HCT116 (cell line): ENCODE data around the gene URM1.

Experiments
- CTCF ChIP-seq, 3 experiments: fragments of 200-600 bp in 1 of 3; sonication (generic) in 1 of 3; IDR thresholded peaks in 2 of 3; conservative IDR thresholded peaks in 1 of 3; 2 replicates each; pipeline ENCODE4 v1.5.1; 2012 to 2017; ENCODE audit warnings: low read depth in 2 of 3, low read length in 2 of 3, antibody characterized with exemption in 1 of 3, borderline replicate concordance in 1 of 3, control low read depth in 1 of 3, mild to moderate bottlenecking in 1 of 3, mixed read lengths in 1 of 3, mixed run types in 1 of 3, moderate library complexity in 1 of 3; ENCODE audit not compliant: insufficient read depth in 1 of 3
- EZH2phosphoT487 ChIP-seq: fragments of 200-600 bp; IDR thresholded peaks from 2 replicates; pipeline ENCODE4 v1.6.1; 2018; ENCODE audit warnings: antibody characterized with exemption, borderline replicate concordance
- MAX ChIP-seq: IDR thresholded peaks from 2 replicates; pipeline ENCODE4 v1.6.1; 2012
- SIN3A ChIP-seq: IDR thresholded peaks from 2 replicates; pipeline ENCODE4 v1.6.1; 2012; ENCODE audit warnings: low read depth
- SP1 ChIP-seq: IDR thresholded peaks from 2 replicates; pipeline ENCODE4 v1.6.1; 2012; ENCODE audit warnings: low read depth
- ZNF274 ChIP-seq: fragments of 200-500 bp; sonication (Bioruptor generic); IDR thresholded peaks from 2 replicates; pipeline ENCODE4 v1.6.1; 2014; ENCODE audit warnings: mild to moderate bottlenecking, low read depth, low read length, inconsistent platforms

GRCh38 chr9:128404560-128404959 is 33.4 kb downstream of the URM1 start:
- TF ChIP-seq EZH2phosphoT487 (no peak), ZNF274 (no peak), CTCF (IDR thresholded peaks at IDR 0.05 in 2 of 3, conservative IDR thresholded peaks at IDR 0.05 in 1 of 3; ENCODE audit: borderline replicate concordance in 1 of 3, insufficient read depth in 1 of 3, low read depth in 2 of 3, low read length in 2 of 3) (no peak), SP1 (no peak), SIN3A (no peak), MAX (no peak)
